ENCODE measurements around the gene TBXAS1.

DNA sequence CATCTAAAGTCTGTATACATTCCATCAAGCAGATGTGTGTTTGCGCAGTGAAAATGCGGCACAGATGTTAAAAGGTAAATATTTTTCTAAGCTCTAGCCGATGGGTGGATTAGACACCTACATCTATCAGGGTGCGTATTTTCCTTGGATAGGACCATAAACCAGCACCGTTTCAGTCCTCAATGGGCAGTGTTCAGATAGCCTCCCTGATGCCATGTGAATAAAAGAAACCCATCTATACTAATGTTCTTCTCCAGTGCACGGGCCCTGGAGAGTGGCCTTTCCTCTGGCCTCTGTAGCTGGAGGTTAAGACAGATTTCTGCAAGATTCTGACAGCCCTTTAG, 130.2 kb downstream of the TBXAS1 start:
- TF ChIP-seq CTCF (IDR thresholded peaks at IDR 0.05) (no peak), POLR2A (IDR thresholded peaks at IDR 0.05) (no peak)
